Measurements from ENCODE around the gene KRTAP3-1. TPM values are rescaled to one million over a fixed set of nuclear protein-coding genes. Genes with fewer than 3 reads are reported as not detected.

KRTAP3-1 gene
- total and polyA plus RNA-seq, 2 experiments from 2014 or later = not detected

GRCh38 chr17:40966848-40967247, 42.1 kb downstream of the KRTAP3-1 start, which contains the start of gene KRT39 (continued):
- no peak for TF ChIP-seq JUNB (IDR thresholded peaks at IDR 0.05; ENCODE audit: unreplicated experiment)
- TF ChIP-seq STAT1 (IDR thresholded peaks at IDR 0.05; ENCODE audit: unreplicated experiment) = no peak
- no peak for TF ChIP-seq EZH2phosphoT487 (IDR thresholded peaks at IDR 0.05; ENCODE audit: unreplicated experiment)
- no peak for TF ChIP-seq NANOG (IDR thresholded peaks at IDR 0.05; ENCODE audit: borderline replicate concordance)

GRCh38 chr17:40963838-40964237, 45.1 kb downstream of the KRTAP3-1 start:
- H3K9me3 Mint-ChIP-seq = no peaks in the 10 kb centered on the region; the same call in 2 of the 3 replicates

More at GRCh38 chr17:40963838-40964237, 45.1 kb downstream of the KRTAP3-1 start:
- Histone ChIP-seq H2AFZ (no peak overlapping the region), H3K36me3 (ENCODE audit: insufficient read depth) (no peaks in the 10 kb centered on the region), H3K27me3 (ENCODE audit: insufficient read depth) (no peaks in the 10 kb centered on the region), H4K20me1 (replicated peaks; ENCODE audit: insufficient read depth) (no peaks in the 10 kb centered on the region), H3K4me2 (no peak overlapping the region), H3K4me3 (no peak overlapping the region), H3K27ac (ENCODE audit: low read depth) (no peak overlapping the region), H3K79me2 (replicated peaks; ENCODE audit: insufficient read depth) (no peaks in the 10 kb centered on the region), H3K9me2 (ENCODE audit: insufficient read depth) (0 out of 2 replicates have a peak, but pooled peaks cover 3% of the 10 kb centered on the region), H3K4me1 (ENCODE audit: insufficient read depth) (peaks cover 11% of the 10 kb centered on the region; the same call in 1 of the 2 replicates), H3F3A (replicated peaks; ENCODE audit: low read depth) (no peaks in the 10 kb centered on the region)
- TF ChIP-seq REST (IDR thresholded peaks at IDR 0.05; ENCODE audit: unreplicated experiment) (no peak), EZH2 (IDR thresholded peaks at IDR 0.05; ENCODE audit: low read depth, unreplicated experiment) (no peak), JUNB (IDR thresholded peaks at IDR 0.05; ENCODE audit: unreplicated experiment) (no peak), NANOG (IDR thresholded peaks at IDR 0.05; ENCODE audit: borderline replicate concordance) (no peak), CTCF (conservative IDR thresholded peaks at IDR 0.05; ENCODE audit: low read depth in 2 of 2) (peak; percentile 58 to 82), ZNF462 (CRISPR knock-in tag; IDR thresholded peaks at IDR 0.05) (no peak)
- peak; percentile 36 for ATAC-seq
- Mint-ChIP-seq H3K36me3 (ENCODE audit: low read depth) (no peaks in the 10 kb centered on the region), H3K27ac (no peak overlapping the region), H3K4me3 (no peak overlapping the region), H3K27me3 (ENCODE audit: insufficient read depth, low read depth, poor library complexity) (peaks cover 3% of the 10 kb centered on the region), H3K4me1 (peaks cover 8% of the 10 kb centered on the region)
- peak; percentile 55 for DNase-seq (ENCODE audit: low spot score)
